ENCODE results near the gene CDK6.

Gene CDK6

DNA sequence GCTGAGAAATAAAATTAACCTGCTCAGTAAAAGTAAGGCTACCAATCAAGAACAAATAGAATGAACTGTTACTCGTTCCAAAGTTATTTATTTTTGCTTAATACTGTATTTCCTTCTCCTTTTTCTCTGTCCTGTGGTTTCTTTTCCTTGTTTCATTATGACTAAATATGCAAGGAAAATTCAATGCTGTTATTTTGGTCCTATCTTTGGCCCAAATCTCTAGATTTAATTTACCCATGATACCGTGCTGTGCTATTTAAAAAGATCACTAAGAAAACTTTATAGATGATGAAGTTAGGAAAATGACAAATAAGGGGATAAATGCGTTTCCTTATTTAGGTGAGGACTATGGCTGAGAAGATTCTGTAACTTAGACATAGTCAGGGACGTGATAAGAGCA lies 200.8 kb downstream of the CDK6 start:
- in situ Hi-C loops (cut with MboI; ENCODE audit: low sequenced_read_pairs, unreplicated experiment): loop anchor here (10.0 kb wide), 1 partner anchor 179 kb away; no protein-coding TSS in a partner anchor
- no peak for TF ChIP-seq CTCF (IDR thresholded peaks at IDR 0.05; ENCODE audit: borderline replicate concordance, control extremely low read depth, extremely low read depth, insufficient read depth, missing control alignments)
- DNase-seq (ENCODE audit: low spot score): no peak

GRCh38 chr7:92634924-92635519 lies 201.4 kb downstream of the CDK6 start:
- in situ Hi-C loops (cut with MboI; ENCODE audit: low sequenced_read_pairs, unreplicated experiment): loop anchor here (10.0 kb wide), 1 partner anchor 180 kb away; no protein-coding TSS in a partner anchor
- DNase-seq (ENCODE audit: low spot score): no peak

GRCh38 chr7:92634205-92634604 lies 202.2 kb downstream of the CDK6 start:
- DNase-seq (ENCODE audit: low spot score): no peak
- TF ChIP-seq CTCF (IDR thresholded peaks at IDR 0.05; ENCODE audit: borderline replicate concordance, control extremely low read depth, extremely low read depth, insufficient read depth, missing control alignments): no peak
- in situ Hi-C loops (cut with MboI; ENCODE audit: low sequenced_read_pairs, unreplicated experiment): loop anchor here (10.0 kb wide), 1 partner anchor 181 kb away; no protein-coding TSS in a partner anchor

More at GRCh38 chr7:92634924-92635519, 201.4 kb downstream of the CDK6 start:
- no peak for TF ChIP-seq CTCF (IDR thresholded peaks at IDR 0.05; ENCODE audit: borderline replicate concordance, control extremely low read depth, extremely low read depth, insufficient read depth, missing control alignments)

DNA sequence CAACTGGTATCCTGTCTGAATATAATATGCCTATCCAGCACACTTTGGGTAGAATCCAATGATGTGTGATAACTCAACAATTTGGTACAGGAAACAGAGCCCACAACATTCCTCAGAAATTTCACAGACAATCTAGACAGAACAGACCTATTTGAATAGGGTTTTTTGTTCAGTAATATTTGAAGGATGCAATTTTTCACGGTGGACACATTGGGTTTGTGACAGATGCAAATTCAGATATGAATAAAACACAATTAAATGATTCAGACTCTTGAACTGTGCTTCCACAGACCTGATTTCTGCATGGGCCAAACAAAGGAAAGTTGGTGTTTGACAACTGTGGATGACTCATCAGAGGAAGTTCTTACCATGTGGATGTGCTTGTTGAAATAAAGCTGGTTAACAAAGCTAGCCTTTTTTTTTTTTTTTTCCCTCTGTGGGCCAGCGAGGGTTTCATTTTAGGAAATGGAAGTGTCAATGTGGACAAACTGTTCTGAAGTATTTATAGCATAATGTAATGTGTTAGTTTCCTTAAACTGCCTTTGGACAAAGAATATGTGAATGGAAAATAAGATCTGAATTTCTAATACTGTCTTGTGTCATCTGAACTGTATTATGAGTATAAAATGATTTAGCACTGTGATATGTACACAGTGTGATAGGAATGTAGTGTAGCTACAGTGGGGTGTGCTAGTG lies 203.0 kb downstream of the CDK6 start:
- in situ Hi-C loops (cut with MboI; ENCODE audit: low sequenced_read_pairs, unreplicated experiment): loop anchor here (10.0 kb wide), 1 partner anchor 181 kb away; no protein-coding TSS in a partner anchor
- DNase-seq (ENCODE audit: low spot score): no peak
- no peak for TF ChIP-seq CTCF (IDR thresholded peaks at IDR 0.05; ENCODE audit: borderline replicate concordance, control extremely low read depth, extremely low read depth, insufficient read depth, missing control alignments)

- DNase-seq (ENCODE audit: low spot score): no peak
- in situ Hi-C loops (cut with MboI; ENCODE audit: low sequenced_read_pairs, unreplicated experiment): loop anchor here (10.0 kb wide), 1 partner anchor 182 kb away; no protein-coding TSS in a partner anchor
- TF ChIP-seq CTCF (IDR thresholded peaks at IDR 0.05; ENCODE audit: borderline replicate concordance, control extremely low read depth, extremely low read depth, insufficient read depth, missing control alignments): no peak
Measured at GRCh38 chr7:92632791-92633190, 203.6 kb downstream of the CDK6 start.

DNA sequence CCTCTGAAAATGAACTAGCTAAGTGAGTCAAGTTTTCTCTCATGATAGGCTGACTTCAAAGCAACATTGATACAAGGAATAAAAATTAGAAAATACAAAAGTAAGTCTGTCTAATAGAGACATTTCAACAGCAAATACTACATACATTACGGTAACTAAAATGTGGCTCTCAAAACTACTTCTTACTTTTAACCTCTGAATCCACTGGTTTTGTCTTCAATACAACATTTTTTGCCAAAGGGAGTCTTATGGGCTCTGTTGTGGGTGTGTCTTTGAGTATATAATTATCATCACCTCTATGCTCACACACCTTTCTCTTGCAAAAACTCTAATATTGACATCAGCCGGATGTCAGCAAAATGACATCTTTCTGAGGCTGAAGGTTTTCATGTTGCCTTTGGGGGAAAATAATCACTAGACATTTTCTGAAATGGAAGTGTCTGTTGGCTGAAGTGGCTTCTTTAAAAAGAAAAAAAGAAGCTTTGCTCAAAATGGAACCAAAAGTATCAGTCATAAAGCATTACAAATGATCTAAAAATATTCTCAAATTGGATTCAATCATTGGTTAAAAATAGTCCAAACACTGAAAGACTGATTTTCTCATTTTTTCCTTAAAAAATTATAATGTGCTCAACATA lies 204.4 kb downstream of the CDK6 start:
- no peak for DNase-seq (ENCODE audit: low spot score)
- in situ Hi-C loops (cut with MboI; ENCODE audit: low sequenced_read_pairs, unreplicated experiment): loop anchor here (10.0 kb wide), 1 partner anchor 183 kb away; no protein-coding TSS in a partner anchor
- TF ChIP-seq CTCF (IDR thresholded peaks at IDR 0.05; ENCODE audit: borderline replicate concordance, control extremely low read depth, extremely low read depth, insufficient read depth, missing control alignments): no peak

All from GM13976 (cell line).